ENCODE data around the gene RASAL1.

Gene RASAL1

DNA sequence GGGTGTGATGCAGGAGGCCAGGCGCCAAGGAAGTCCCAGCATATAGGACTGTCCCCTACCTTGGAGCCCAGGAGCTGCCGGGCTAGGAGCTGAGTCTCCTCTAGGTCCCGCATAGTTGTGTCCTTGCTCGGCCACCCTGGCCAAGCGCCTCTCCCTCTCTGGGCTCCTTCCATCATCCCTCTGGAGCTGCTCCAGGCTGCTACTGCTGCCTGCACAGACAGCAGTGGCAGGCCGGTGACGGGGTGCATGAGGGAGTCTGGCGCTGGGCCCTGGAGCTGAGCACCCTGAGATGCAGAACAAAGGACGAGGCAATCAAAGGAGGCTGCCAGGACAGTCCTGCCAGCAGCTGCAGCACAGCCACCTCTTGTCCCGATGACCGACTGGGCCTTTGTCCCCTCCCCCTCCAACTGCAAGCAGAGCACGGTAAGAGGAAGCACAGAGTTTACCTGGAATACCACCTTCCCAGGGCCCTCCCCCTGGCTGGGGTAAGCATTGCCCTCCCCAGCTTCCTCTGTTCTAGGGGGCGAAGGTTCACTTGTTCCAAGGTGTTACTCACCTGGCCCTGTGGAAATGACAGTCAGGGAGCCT, 68.7 kb downstream of the RASAL1 start:
- Histone ChIP-seq H3K23ac (ENCODE audit: low read length) (no peak overlapping the region), H3K27me3 (ENCODE audit: insufficient read depth, low read length) (no peaks in the 10 kb centered on the region), H2AK5ac (ENCODE audit: low read length) (no peak overlapping the region), H4K12ac (ENCODE audit: low read depth, low read length) (no peak overlapping the region), H3K4me1 (ENCODE audit: control insufficient read depth in 1 of 2, insufficient read depth in 2 of 2, low read length in 2 of 2) (no peaks in the 10 kb centered on the region), H3K79me2 (ENCODE audit: control insufficient read depth, insufficient read depth, low read length, poor library complexity) (no peaks in the 10 kb centered on the region), H3K14ac (ENCODE audit: low read length) (no peak overlapping the region), H3K27ac (ENCODE audit: low read depth, low read length) (no peak overlapping the region), H3K4me2 (ENCODE audit: low read length) (no peak overlapping the region), H2BK120ac (ENCODE audit: insufficient read depth, low read length, poor library complexity) (no peak overlapping the region), H2AFZ (ENCODE audit: insufficient read depth, low read length, poor library complexity) (no peak overlapping the region), H3K79me1 (ENCODE audit: low read length) (no peaks in the 10 kb centered on the region), H3K9me3 (ENCODE audit: insufficient read depth, low read depth, low read length) (peaks cover 3% of the 10 kb centered on the region), H3K4me3 (ENCODE audit: low read depth, low read length) (no peak overlapping the region), H4K91ac (ENCODE audit: low read depth, low read length) (no peak overlapping the region), H3K9ac (ENCODE audit: low read length) (no peak overlapping the region), H4K8ac (ENCODE audit: low read depth, low read length) (no peak overlapping the region), H2BK5ac (ENCODE audit: low read depth, low read length, poor library complexity) (no peak overlapping the region), H3K36me3 (ENCODE audit: control insufficient read depth in 1 of 2, insufficient read depth in 2 of 2, low read length in 2 of 2) (no peaks in the 10 kb centered on the region), H2BK12ac (ENCODE audit: low read length) (no peak overlapping the region), H3K18ac (ENCODE audit: low read length) (no peak overlapping the region), H3K4ac (ENCODE audit: low read depth, low read length) (no peak overlapping the region)
- WGBS (ENCODE audit: extremely low coverage, insufficient coverage, insufficient read length), result no CpG with 5 or more reads among the region's 13 CpGs
- no peak for DNase-seq

DNA sequence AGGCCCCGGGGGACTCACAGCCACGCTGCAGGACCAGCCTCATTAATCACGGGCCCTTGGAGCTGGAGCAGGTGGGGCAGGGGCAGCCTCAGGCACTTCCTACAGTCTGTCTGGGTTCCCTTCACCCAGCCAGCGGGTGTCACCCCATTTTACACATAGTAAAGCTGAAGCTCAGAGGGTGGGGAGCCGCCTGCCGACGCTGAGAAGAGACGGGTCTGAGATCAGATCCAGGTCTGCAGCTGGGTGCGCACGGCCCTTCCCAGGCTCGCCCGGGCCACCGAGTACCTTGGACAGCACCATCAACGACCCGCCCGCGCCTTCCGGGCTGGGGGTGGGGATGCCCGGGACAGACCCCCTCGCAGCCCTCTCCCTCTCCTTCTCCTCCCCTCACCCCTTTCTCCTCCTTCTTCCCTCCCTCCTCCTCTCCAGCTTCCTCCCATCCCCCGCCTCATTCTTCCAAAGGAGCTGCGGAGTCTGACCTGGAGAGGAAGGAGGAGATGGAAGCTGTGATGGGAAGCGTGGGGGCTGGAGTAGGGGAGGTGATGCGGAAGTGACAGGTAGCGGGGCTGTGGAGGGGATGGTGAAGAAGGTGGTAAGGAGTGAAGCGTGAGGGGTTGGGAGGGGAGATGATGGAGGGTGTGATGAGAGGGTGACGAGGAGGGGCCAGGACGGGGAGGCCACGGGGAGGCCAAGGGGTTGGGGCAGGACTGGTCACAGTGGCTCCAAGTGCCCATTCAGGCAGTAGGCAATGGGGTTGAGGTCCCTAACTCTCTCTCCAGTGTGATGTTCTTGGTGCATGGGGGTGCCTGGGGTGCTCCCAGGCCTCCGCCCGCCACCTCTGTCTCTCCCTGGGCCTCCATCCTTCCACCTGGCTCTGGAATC, 70.2 kb downstream of the RASAL1 start:
- H4K91ac ChIP-seq (ENCODE audit: low read depth, low read length), result no peak overlapping the region
- no peak overlapping the region for H3K4me2 ChIP-seq (ENCODE audit: low read length)

DNA sequence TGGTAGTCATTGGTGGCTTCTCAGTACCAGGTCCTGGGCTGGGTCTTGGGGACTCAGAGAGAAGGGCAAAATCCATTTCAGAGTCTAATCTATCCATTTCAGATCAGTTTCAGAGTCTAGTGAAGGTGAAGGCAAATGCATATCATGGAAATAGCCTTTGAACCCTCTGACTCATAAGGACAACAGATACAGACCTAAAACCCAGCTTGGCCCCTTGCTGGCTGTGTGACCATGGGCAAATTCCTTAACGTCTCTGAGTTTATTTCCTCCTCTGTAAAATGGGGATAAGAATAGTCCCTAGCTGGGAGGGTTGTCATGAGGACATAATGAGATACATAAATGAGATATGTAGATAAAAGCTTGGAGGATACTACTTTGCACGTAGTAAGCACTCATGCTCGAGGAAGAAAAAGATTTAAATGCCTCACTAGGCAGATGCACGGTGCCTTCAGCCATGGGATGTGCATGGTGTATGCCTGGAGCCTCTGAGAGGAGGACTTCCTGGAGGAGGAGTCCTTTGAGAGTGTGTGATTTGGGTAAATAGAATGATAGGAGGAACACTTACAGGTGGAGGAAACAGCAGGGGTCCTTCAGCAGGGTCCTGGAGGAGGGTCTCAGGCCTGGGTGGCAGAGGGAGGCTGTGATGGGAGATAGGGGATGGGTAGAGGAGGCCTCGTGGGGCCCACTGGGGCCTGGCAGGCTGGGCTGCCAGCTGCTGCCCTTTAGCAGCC, 71.0 kb downstream of the RASAL1 start:
- Histone ChIP-seq H2BK5ac (ENCODE audit: low read depth, low read length, poor library complexity) (no peak overlapping the region), H3K4me2 (ENCODE audit: low read length) (no peak overlapping the region), H2AK5ac (ENCODE audit: low read length) (no peak overlapping the region), H3K79me1 (ENCODE audit: low read length) (no peaks in the 10 kb centered on the region), H3K14ac (ENCODE audit: low read length) (no peak overlapping the region), H3K4me3 (ENCODE audit: low read depth, low read length) (no peak overlapping the region), H3K79me2 (ENCODE audit: control insufficient read depth, insufficient read depth, low read length, poor library complexity) (no peaks in the 10 kb centered on the region), H3K4ac (ENCODE audit: low read depth, low read length) (no peak overlapping the region), H3K4me1 (ENCODE audit: control insufficient read depth in 1 of 2, insufficient read depth in 2 of 2, low read length in 2 of 2) (no peaks in the 10 kb centered on the region), H2BK120ac (ENCODE audit: insufficient read depth, low read length, poor library complexity) (no peak overlapping the region), H4K91ac (ENCODE audit: low read depth, low read length) (no peak overlapping the region), H3K9me3 (ENCODE audit: insufficient read depth, low read depth, low read length) (peaks cover 3% of the 10 kb centered on the region), H3K18ac (ENCODE audit: low read length) (no peak overlapping the region), H3K36me3 (ENCODE audit: control insufficient read depth in 1 of 2, insufficient read depth in 2 of 2, low read length in 2 of 2) (no peaks in the 10 kb centered on the region), H4K12ac (ENCODE audit: low read depth, low read length) (no peak overlapping the region), H2AFZ (ENCODE audit: insufficient read depth, low read length, poor library complexity) (no peak overlapping the region), H3K23ac (ENCODE audit: low read length) (no peak overlapping the region), H3K27ac (ENCODE audit: low read depth, low read length) (no peak overlapping the region), H3K9ac (ENCODE audit: low read length) (no peak overlapping the region), H4K8ac (ENCODE audit: low read depth, low read length) (no peak overlapping the region), H3K27me3 (ENCODE audit: insufficient read depth, low read length) (no peaks in the 10 kb centered on the region), H2BK12ac (ENCODE audit: low read length) (no peak overlapping the region)
- WGBS (ENCODE audit: extremely low coverage, insufficient coverage, insufficient read length), result no CpG with 5 or more reads among the region's 5 CpGs
- no peak for DNase-seq

More for the DNA sequence above, 70.2 kb downstream of the RASAL1 start:
- no peak overlapping the region for H3K14ac ChIP-seq (ENCODE audit: low read length)
- H4K12ac ChIP-seq (ENCODE audit: low read depth, low read length), result no peak overlapping the region
- 100% methylated on average over 2 of the region's 31 CpGs for WGBS (ENCODE audit: extremely low coverage, insufficient coverage, insufficient read length)
- H3K23ac ChIP-seq (ENCODE audit: low read length), result no peak overlapping the region
- H3K4me3 ChIP-seq (ENCODE audit: low read depth, low read length), result no peak overlapping the region
- H3K9me3 ChIP-seq (ENCODE audit: insufficient read depth, low read depth, low read length), result peaks cover 3% of the 10 kb centered on the region
- H2BK5ac ChIP-seq (ENCODE audit: low read depth, low read length, poor library complexity), result no peak overlapping the region
- no peaks in the 10 kb centered on the region for H3K4me1 ChIP-seq (ENCODE audit: control insufficient read depth in 1 of 2, insufficient read depth in 2 of 2, low read length in 2 of 2)
- no peak overlapping the region for H2AFZ ChIP-seq (ENCODE audit: insufficient read depth, low read length, poor library complexity)
- H3K79me2 ChIP-seq (ENCODE audit: control insufficient read depth, insufficient read depth, low read length, poor library complexity), result no peaks in the 10 kb centered on the region
- no peaks in the 10 kb centered on the region for H3K36me3 ChIP-seq (ENCODE audit: control insufficient read depth in 1 of 2, insufficient read depth in 2 of 2, low read length in 2 of 2)
- H3K9ac ChIP-seq (ENCODE audit: low read length), result no peak overlapping the region
- no peak overlapping the region for H3K27ac ChIP-seq (ENCODE audit: low read depth, low read length)
- H3K27me3 ChIP-seq (ENCODE audit: insufficient read depth, low read length), result no peaks in the 10 kb centered on the region
- no peak overlapping the region for H2BK12ac ChIP-seq (ENCODE audit: low read length)
- no peak overlapping the region for H2BK120ac ChIP-seq (ENCODE audit: insufficient read depth, low read length, poor library complexity)
- no peak overlapping the region for H2AK5ac ChIP-seq (ENCODE audit: low read length)
- DNase-seq, result no peak
- H4K8ac ChIP-seq (ENCODE audit: low read depth, low read length), result no peak overlapping the region
- H3K18ac ChIP-seq (ENCODE audit: low read length), result no peak overlapping the region
- no peaks in the 10 kb centered on the region for H3K79me1 ChIP-seq (ENCODE audit: low read length)
- no peak overlapping the region for H3K4ac ChIP-seq (ENCODE audit: low read depth, low read length)

DNA sequence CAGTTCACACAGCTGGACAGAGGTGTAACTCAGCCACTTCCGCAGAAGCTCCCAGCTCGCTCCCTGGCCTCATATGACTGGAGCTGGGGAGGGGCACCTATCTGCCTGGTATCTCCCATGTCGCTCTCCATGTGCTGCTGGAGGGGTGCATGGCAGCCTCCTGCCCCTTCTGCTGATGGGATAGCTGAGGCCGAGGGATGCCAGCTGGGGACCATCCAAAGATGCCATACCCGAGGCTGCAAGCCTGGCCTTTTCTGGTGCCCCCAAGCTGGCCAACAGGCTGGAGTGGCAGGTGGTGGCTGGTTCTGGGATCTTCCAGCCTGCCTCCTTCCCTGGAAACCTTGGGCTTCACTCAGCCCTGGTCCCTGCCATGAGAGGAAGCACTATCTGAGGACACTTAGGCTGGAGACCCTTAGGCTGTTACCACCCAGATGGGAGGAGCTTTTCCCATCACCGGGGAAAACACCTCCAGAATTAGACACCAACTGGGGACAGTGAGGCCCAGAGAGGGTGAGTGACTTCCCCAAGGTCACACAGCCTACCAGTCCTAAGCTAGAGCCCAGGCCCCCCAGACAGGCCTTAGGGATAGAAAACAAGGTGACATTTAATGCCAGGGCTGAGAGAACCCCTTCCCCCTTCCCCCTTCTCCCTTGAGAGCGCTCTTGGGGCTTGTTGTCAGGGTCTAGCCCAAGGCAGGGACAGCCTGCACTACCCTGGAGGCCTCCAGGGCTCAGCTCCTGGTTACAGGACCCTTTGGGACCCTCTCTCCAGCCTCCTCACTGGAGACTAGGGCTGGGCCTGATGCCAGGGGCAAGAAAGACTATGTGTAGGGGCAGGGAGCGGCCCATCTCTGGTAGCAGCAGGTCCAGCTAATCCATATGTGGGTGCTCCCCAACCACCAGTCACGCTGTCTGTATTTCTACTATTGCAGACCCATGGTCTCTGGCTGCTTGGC, 71.9 kb downstream of the RASAL1 start:
- Histone ChIP-seq H3K9me3 (ENCODE audit: insufficient read depth, low read depth, low read length) (peaks cover 7% of the 10 kb centered on the region), H4K12ac (ENCODE audit: low read depth, low read length) (no peak overlapping the region), H3K27ac (ENCODE audit: low read depth, low read length) (no peak overlapping the region), H2AFZ (ENCODE audit: insufficient read depth, low read length, poor library complexity) (no peak overlapping the region), H3K14ac (ENCODE audit: low read length) (no peak overlapping the region), H3K79me1 (ENCODE audit: low read length) (no peaks in the 10 kb centered on the region), H3K4me1 (ENCODE audit: control insufficient read depth in 1 of 2, insufficient read depth in 2 of 2, low read length in 2 of 2) (no peaks in the 10 kb centered on the region), H4K91ac (ENCODE audit: low read depth, low read length) (no peak overlapping the region), H3K4ac (ENCODE audit: low read depth, low read length) (no peak overlapping the region), H3K36me3 (ENCODE audit: control insufficient read depth in 1 of 2, insufficient read depth in 2 of 2, low read length in 2 of 2) (no peaks in the 10 kb centered on the region), H3K18ac (ENCODE audit: low read length) (no peak overlapping the region), H3K4me3 (ENCODE audit: low read depth, low read length) (no peak overlapping the region), H2BK12ac (ENCODE audit: low read length) (no peak overlapping the region), H3K9ac (ENCODE audit: low read length) (no peak overlapping the region), H2BK120ac (ENCODE audit: insufficient read depth, low read length, poor library complexity) (no peak overlapping the region), H4K8ac (ENCODE audit: low read depth, low read length) (no peak overlapping the region), H3K23ac (ENCODE audit: low read length) (no peak overlapping the region), H2AK5ac (ENCODE audit: low read length) (no peak overlapping the region), H3K27me3 (ENCODE audit: insufficient read depth, low read length) (no peaks in the 10 kb centered on the region), H3K79me2 (ENCODE audit: control insufficient read depth, insufficient read depth, low read length, poor library complexity) (no peaks in the 10 kb centered on the region), H3K4me2 (ENCODE audit: low read length) (no peak overlapping the region), H2BK5ac (ENCODE audit: low read depth, low read length, poor library complexity) (no peak overlapping the region)
- no peak for DNase-seq
- no CpG with 5 or more reads among the region's 9 CpGs for WGBS (ENCODE audit: extremely low coverage, insufficient coverage, insufficient read length)
